Tibial nerve (tissue), 4 donors: ENCODE measurements around the gene USB1. TPM values are rescaled to one million over a fixed set of nuclear protein-coding genes. Genes with fewer than 3 reads are reported as not detected.

Experiments
- DNase-seq, 2 donors: peaks; one replicate each; pipeline ENCODE4 v3.0.0-alpha.2; 2019; ENCODE audit warnings: low spot score in 2 of 2
- H3K27ac ChIP-seq, 4 donors: fragments of 200-600 bp; sonication (generic) in 3 of 4; one replicate each; pipeline ENCODE4 v1.5.1; 2017 to 2019; ENCODE audit warnings: mild to moderate bottlenecking in 1 of 4
- H3K27me3 ChIP-seq, 2 donors: fragments of 200-600 bp; sonication (generic) in 1 of 2; one replicate each; pipeline versions ENCODE4 v1.5.1 to v1.6.0; 2017 to 2019
- H3K36me3 ChIP-seq, 3 donors: fragments of 200-600 bp; sonication (generic); one replicate each; pipeline ENCODE4 v1.5.1; 2018 to 2019
- H3K4me1 ChIP-seq, 4 donors: fragments of 200-600 bp; sonication (generic) in 3 of 4; one replicate each; pipeline ENCODE4 v1.5.1; 2017 to 2019
- H3K4me3 ChIP-seq, 4 donors: fragments of 200-600 bp; sonication (generic) in 3 of 4; one replicate each; pipeline ENCODE4 v1.5.1; 2017 to 2019; ENCODE audit warnings: mild to moderate bottlenecking in 1 of 4, moderate library complexity in 1 of 4
- H3K9me3 ChIP-seq, 4 donors: fragments of 200-600 bp; sonication (generic) in 3 of 4; one replicate each; pipeline ENCODE4 v1.5.1; 2017 to 2019
- EP300 ChIP-seq, 2 donors: sonication (generic); formaldehyde crosslinking; IDR thresholded peaks; one replicate each; pipeline ENCODE4 v1.6.1; 2017; ENCODE audit warnings: antibody characterized with exemption in 2 of 2, mild to moderate bottlenecking in 1 of 2
- POLR2A ChIP-seq, 2 donors: fragments of 450-650 bp; IDR thresholded peaks; one replicate each; pipeline ENCODE4 v1.6.1; 2017; ENCODE audit warnings: antibody characterized with exemption in 2 of 2, mild to moderate bottlenecking in 2 of 2, moderate library complexity in 2 of 2
- WGBS, 2 donors: methylation state at CpG; one replicate each; pipeline ENCODE4 v1.1.5; 2018; 5-methylcytosine and 5-hydroxymethylcytosine counted together
- total RNA-seq, 4 donors: library from RNA; depleted of rRNA; stranded (reverse); fragments of >200 nt; gene quantifications; one replicate each; pipeline ENCODE4 v1.1.0, GENCODE V29; 2016
- TF ChIP-seq, protein P1 (sequence below), 5 experiments: fragments of 200-600 bp in 3 of 5; fragments of 450-650 bp in 2 of 5; sonication (generic) in 3 of 5; IDR thresholded peaks; one replicate each; pipeline ENCODE4 v1.5.1; 2016 to 2019; ENCODE audit warnings: antibody characterized with exemption in 5 of 5, mild to moderate bottlenecking in 3 of 5, moderate library complexity in 2 of 5

The USB1 gene
- total RNA-seq, 4 donors from 2014 or later: 23.1 to 80.4 (median 31.6) TPM

- H3K9me3 ChIP-seq: no peaks in the 10 kb centered on the region
- no peak overlapping the region for H3K4me3 ChIP-seq
- no peaks in the 10 kb centered on the region for H3K36me3 ChIP-seq
- H3K27ac ChIP-seq: no peak overlapping the region
- DNase-seq: no peak
- peaks cover 0 to 3% (median 0%) of the 10 kb centered on the region in 4 donors for H3K4me1 ChIP-seq
- TF ChIP-seq, protein P1, sequence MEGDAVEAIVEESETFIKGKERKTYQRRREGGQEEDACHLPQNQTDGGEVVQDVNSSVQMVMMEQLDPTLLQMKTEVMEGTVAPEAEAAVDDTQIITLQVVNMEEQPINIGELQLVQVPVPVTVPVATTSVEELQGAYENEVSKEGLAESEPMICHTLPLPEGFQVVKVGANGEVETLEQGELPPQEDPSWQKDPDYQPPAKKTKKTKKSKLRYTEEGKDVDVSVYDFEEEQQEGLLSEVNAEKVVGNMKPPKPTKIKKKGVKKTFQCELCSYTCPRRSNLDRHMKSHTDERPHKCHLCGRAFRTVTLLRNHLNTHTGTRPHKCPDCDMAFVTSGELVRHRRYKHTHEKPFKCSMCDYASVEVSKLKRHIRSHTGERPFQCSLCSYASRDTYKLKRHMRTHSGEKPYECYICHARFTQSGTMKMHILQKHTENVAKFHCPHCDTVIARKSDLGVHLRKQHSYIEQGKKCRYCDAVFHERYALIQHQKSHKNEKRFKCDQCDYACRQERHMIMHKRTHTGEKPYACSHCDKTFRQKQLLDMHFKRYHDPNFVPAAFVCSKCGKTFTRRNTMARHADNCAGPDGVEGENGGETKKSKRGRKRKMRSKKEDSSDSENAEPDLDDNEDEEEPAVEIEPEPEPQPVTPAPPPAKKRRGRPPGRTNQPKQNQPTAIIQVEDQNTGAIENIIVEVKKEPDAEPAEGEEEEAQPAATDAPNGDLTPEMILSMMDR (IDR thresholded peaks at IDR 0.05): no peak
- TF ChIP-seq EP300 (IDR thresholded peaks at IDR 0.05): no peak
- TF ChIP-seq POLR2A (IDR thresholded peaks at IDR 0.05): no peak
- no peaks in the 10 kb centered on the region for H3K27me3 ChIP-seq
Measured at GRCh38 chr16:57967916-57968315, 33.3 kb upstream of the USB1 start.

DNA sequence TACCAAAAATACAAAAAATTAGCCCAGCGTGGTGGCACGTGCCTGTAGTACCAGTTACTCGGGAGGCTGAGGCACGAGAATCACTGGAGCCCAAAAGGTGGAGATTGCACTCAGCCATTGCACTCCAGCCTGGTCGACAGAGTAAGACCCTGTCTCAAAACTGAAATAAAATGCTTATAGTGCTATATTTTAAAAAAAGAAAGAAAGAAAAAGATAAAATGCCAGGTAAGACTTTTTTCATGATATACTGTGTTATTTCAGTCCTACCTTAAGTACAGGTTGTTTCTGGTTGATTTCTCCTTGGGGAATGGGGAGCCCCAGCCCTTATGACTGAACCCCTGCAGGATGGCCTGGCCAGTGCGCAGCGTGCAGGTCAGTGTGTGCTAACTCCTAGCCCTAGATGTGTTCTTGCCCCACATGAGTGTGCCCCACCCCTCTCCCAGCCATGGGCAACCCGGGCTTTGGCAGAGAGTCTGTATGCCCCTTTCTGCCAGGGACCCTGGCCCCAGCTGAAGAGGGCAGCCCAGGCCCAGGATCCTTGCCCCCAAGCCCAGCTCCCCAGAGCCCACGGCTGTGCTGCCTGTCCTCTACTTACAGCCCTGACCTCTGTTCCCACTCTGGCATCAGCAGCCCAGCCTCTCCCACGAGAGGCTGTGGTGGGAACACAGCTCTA is 31.6 kb upstream of the USB1 start:
- Histone ChIP-seq H3K27ac (no peak overlapping the region), H3K36me3 (no peaks in the 10 kb centered on the region), H3K4me3 (no peak overlapping the region), H3K4me1 (peaks cover 0 to 3% (median 0%) of the 10 kb centered on the region in 4 donors), H3K9me3 (no peaks in the 10 kb centered on the region), H3K27me3 (no peaks in the 10 kb centered on the region)
- TF ChIP-seq POLR2A (IDR thresholded peaks at IDR 0.05) (no peak), EP300 (IDR thresholded peaks at IDR 0.05) (no peak)
- TF ChIP-seq, protein P1 (IDR thresholded peaks at IDR 0.05): no peak
- DNase-seq: no peak
- WGBS, 2 donors: 81 to 87% methylated on average over 9 of the region's 10 CpGs

DNA sequence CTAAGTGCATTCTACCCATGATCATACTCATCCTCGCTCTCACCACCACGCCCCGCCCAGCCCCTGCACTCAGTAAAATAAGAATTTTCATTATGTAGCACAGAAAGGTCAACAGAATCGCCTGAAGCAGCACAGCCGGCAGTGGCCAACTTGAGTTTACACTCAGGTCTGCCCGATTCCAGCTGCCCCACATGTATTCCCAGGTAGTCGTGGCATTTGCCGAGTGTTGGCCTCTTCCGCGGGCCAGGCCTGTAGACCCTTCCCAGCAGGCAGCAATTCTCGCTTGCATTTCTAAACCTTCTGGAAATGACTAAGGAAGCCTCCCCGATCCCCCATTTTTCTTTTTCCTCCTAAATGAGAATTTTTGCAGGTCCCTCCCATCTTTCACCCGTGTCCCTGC is 30.9 kb upstream of the USB1 start:
- WGBS, 2 donors: 76 to 79% methylated on average over 13 of the region's 13 CpGs

DNA sequence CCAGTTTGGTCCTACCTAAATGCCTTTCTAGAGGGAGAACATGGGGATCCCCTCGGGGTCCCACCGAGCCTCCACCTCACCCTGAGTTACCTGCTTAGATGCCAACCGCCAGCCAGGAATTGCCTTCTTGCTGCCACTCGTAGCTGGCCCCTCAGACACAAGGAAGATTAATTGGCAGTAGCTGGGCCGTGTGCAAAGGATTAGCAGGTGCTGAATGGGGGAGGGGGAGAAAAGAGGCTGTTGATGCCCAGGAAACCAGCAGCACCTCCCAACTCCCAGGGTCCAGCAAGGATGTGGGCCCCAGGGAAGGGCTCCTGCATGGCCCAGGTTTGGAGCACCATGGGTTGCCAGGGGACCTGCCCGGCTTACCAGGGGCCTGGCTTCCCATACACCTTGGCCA is 30.2 kb upstream of the USB1 start, which contains the start of gene CNGB1:
Gene CNGB1, minus strand, starts transcription at position 159 of the 400 bp plus-strand sequence. CDS start 3,842 bp downstream, outside the sequence.
- H3K9me3 ChIP-seq: no peaks in the 10 kb centered on the region
- 69 to 85% methylated on average over 5 to 6 of the region's 6 CpGs for WGBS, 2 donors
- H3K27me3 ChIP-seq: no peaks in the 10 kb centered on the region
- no peak for DNase-seq
- peaks cover 0 to 8% (median 0%) of the 10 kb centered on the region in 4 donors for H3K4me1 ChIP-seq
- H3K36me3 ChIP-seq: no peaks in the 10 kb centered on the region
- H3K27ac ChIP-seq: no peak within 1 kb of the TSS
- H3K4me3 ChIP-seq: no peak within 1 kb of the TSS
- TF ChIP-seq POLR2A (IDR thresholded peaks at IDR 0.05): no peak
- TF ChIP-seq, protein P1 (IDR thresholded peaks at IDR 0.05): no peak
- TF ChIP-seq EP300 (IDR thresholded peaks at IDR 0.05): no peak

More for the DNA sequence above, 30.9 kb upstream of the USB1 start:
- no peak overlapping the region for H3K27ac ChIP-seq
- no peak for TF ChIP-seq POLR2A (IDR thresholded peaks at IDR 0.05)
- TF ChIP-seq EP300 (IDR thresholded peaks at IDR 0.05): no peak
- TF ChIP-seq, protein P1 (IDR thresholded peaks at IDR 0.05): no peak
- no peak overlapping the region for H3K4me3 ChIP-seq
- DNase-seq: no peak
- no peaks in the 10 kb centered on the region for H3K36me3 ChIP-seq
- no peaks in the 10 kb centered on the region for H3K9me3 ChIP-seq
- H3K4me1 ChIP-seq: peaks cover 0 to 3% (median 0%) of the 10 kb centered on the region in 4 donors
- H3K27me3 ChIP-seq: no peaks in the 10 kb centered on the region

GRCh38 chr16:57971848-57972247 is 29.4 kb upstream of the USB1 start:
- peaks cover 0 to 14% (median 0%) of the 10 kb centered on the region in 4 donors for H3K4me1 ChIP-seq
- no peak overlapping the region for H3K27ac ChIP-seq
- WGBS, 2 donors: 72 to 73% methylated on average over 1 of the region's 1 CpG
- TF ChIP-seq POLR2A (IDR thresholded peaks at IDR 0.05): no peak
- no peak for TF ChIP-seq EP300 (IDR thresholded peaks at IDR 0.05)
- TF ChIP-seq, protein P1 (IDR thresholded peaks at IDR 0.05): no peak
- H3K9me3 ChIP-seq: no peaks in the 10 kb centered on the region
- H3K36me3 ChIP-seq: no peaks in the 10 kb centered on the region
- H3K27me3 ChIP-seq: no peaks in the 10 kb centered on the region
- no peak overlapping the region for H3K4me3 ChIP-seq
- DNase-seq: no peak
